HG03095 (cell line): Measurements from ENCODE around the gene CHRNB2.

ENCODE experiments used
- ATAC-seq: cut with Tn5 transposase; IDR thresholded peaks from one replicate; pipeline ENCODE4 v1.9.1; 2021; ENCODE audit warnings: moderate library complexity; ENCODE audit not compliant: unreplicated experiment

Gene CHRNB2

GRCh38 chr1:154608397-154609270, 41.1 kb downstream of the CHRNB2 start:
- no peak for ATAC-seq

- no peak for ATAC-seq
Observed at GRCh38 chr1:154609398-154610380, 42.1 kb downstream of the CHRNB2 start.

GRCh38 chr1:154611150-154611862, 43.7 kb downstream of the CHRNB2 start:
- ATAC-seq, result no peak

GRCh38 chr1:154614247-154614646, 46.7 kb downstream of the CHRNB2 start:
- no peak for ATAC-seq

- no peak for ATAC-seq
Observed at GRCh38 chr1:154614901-154615300, 47.3 kb downstream of the CHRNB2 start.

- ATAC-seq, result no peak
Observed at GRCh38 chr1:154615411-154615810, 47.8 kb downstream of the CHRNB2 start.

GRCh38 chr1:154616659-154617345, 49.2 kb downstream of the CHRNB2 start:
- ATAC-seq, result no peak

- no peak for ATAC-seq
Observed at GRCh38 chr1:154619181-154619948, 51.8 kb downstream of the CHRNB2 start.

GRCh38 chr1:154620751-154621150, 53.2 kb downstream of the CHRNB2 start:
- ATAC-seq, result no peak

- ATAC-seq, result no peak
Observed at GRCh38 chr1:154621875-154622274, 54.3 kb downstream of the CHRNB2 start.

- ATAC-seq, result no peak
Observed at GRCh38 chr1:154622503-154623039, 55.0 kb downstream of the CHRNB2 start.

GRCh38 chr1:154623358-154623757, 55.8 kb downstream of the CHRNB2 start:
- ATAC-seq, result no peak

GRCh38 chr1:154624746-154625643, 57.4 kb downstream of the CHRNB2 start:
- no peak for ATAC-seq

- ATAC-seq, result peak; percentile 14
Observed at GRCh38 chr1:154626456-154627256, 59.1 kb downstream of the CHRNB2 start.

GRCh38 chr1:154627257-154628120, 59.9 kb downstream of the CHRNB2 start:
- peak; percentile 48 for ATAC-seq

GRCh38 chr1:154628121-154628405, 60.5 kb downstream of the CHRNB2 start:
- ATAC-seq, result peak; percentile 5
